Common myeloid progenitor, CD34-positive (primary cell): ENCODE results near the gene HORMAD2.
"Not testable (repeated sequence)": the region's sequence is repeated elsewhere in the genome, so short reads cannot be mapped to it uniquely, and the experiment has no call there.

ENCODE experiments used
- CTCF ChIA-PET: fragments of 350-600 bp; sonication (Branson Sonifier 250); formaldehyde crosslinking; loops from one replicate; lab custom pipeline; 2021; ENCODE audit warnings: antibody characterized with exemption; lab: Charles Lee
- POLR2A ChIA-PET: fragments of 350-600 bp; sonication (Branson Sonifier 250); formaldehyde crosslinking; loops from one replicate; lab custom pipeline; 2021; ENCODE audit warnings: antibody characterized with exemption; lab: Charles Lee
- DNase-seq, 3 donors: peaks; one replicate each; pipeline versions ENCODE4 v3.0.0 to v3.0.0-alpha.2; 2013
- H3K27ac ChIP-seq, 2 experiments: 1 replicate in 1 of 2; 2 replicates in 1 of 2; pipeline ENCODE4 v1.7.0; 2013; ENCODE audit warnings: inconsistent platforms in 2 of 2, low read length in 2 of 2, mild to moderate bottlenecking in 2 of 2, low read depth in 1 of 2, moderate library complexity in 1 of 2; ENCODE audit not compliant: severe bottlenecking in 2 of 2, insufficient read depth in 1 of 2, poor library complexity in 1 of 2
- H3K27me3 ChIP-seq, 5 experiments: replicated peaks in 2 of 5; 1 replicate in 3 of 5; 2 replicates in 2 of 5; pipeline versions ENCODE4 v1.6.1 to v1.7.0; 2013; ENCODE audit warnings: low read length in 4 of 5, mild to moderate bottlenecking in 2 of 5, moderate library complexity in 2 of 5, inconsistent platforms in 1 of 5; ENCODE audit not compliant: insufficient read depth in 5 of 5, control insufficient read depth in 4 of 5
- H3K36me3 ChIP-seq, 4 experiments: 1 replicate in 2 of 4; 2 replicates in 2 of 4; pipeline versions ENCODE4 v1.6.1 to v1.7.0; 2013; ENCODE audit warnings: low read length in 3 of 4, control low read depth in 1 of 4, mild to moderate bottlenecking in 1 of 4; ENCODE audit not compliant: control insufficient read depth in 4 of 4, insufficient read depth in 4 of 4
- H3K4me1 ChIP-seq, 4 experiments: 1 replicate in 3 of 4; 2 replicates in 1 of 4; pipeline versions ENCODE4 v1.6.1 to v1.7.1; 2013; ENCODE audit warnings: low read length in 3 of 4, mild to moderate bottlenecking in 3 of 4, control low read depth in 1 of 4, inconsistent platforms in 1 of 4, moderate library complexity in 1 of 4; ENCODE audit not compliant: control insufficient read depth in 4 of 4, insufficient read depth in 4 of 4; ENCODE audit errors: control extremely low read depth in 1 of 4
- H3K4me3 ChIP-seq, 7 experiments: 1 replicate in 4 of 7; 2 replicates in 3 of 7; pipeline versions ENCODE4 v1.5.1 to v1.7.0; 2013; ENCODE audit warnings: mild to moderate bottlenecking in 7 of 7, low read length in 6 of 7, moderate library complexity in 6 of 7, inconsistent platforms in 2 of 7, low read depth in 2 of 7, control low read depth in 1 of 7; ENCODE audit not compliant: insufficient read depth in 4 of 7, control insufficient read depth in 1 of 7; ENCODE audit errors: extremely low read depth in 1 of 7
- H3K9me3 ChIP-seq, 5 experiments: 1 replicate in 4 of 5; 2 replicates in 1 of 5; pipeline versions ENCODE4 v1.6.1 to v1.7.1; 2013; ENCODE audit warnings: low read length in 4 of 5, mild to moderate bottlenecking in 2 of 5, inconsistent platforms in 1 of 5, low read depth in 1 of 5, moderate library complexity in 1 of 5; ENCODE audit not compliant: control insufficient read depth in 4 of 5, insufficient read depth in 2 of 5; ENCODE audit errors: control extremely low read depth in 1 of 5
- WGBS: methylation state at CpG from one replicate; pipeline ENCODE4 v1.1.5; 2013; ENCODE audit not compliant: insufficient coverage; 5-methylcytosine and 5-hydroxymethylcytosine counted together

HORMAD2 gene

GRCh38 chr22:30054764-30055069 is 25.5 kb upstream of the HORMAD2 start:
- ChIA-PET POLR2A (no interaction called here), CTCF (interaction anchor here (0.7 to 1.2 kb wide), 3 partner anchors 10 to 51 kb away, joined by 3 read pairs; no protein-coding TSS in a partner anchor)
- H3K27ac ChIP-seq: no peak overlapping the region
- H3K36me3 ChIP-seq: no peaks in the 10 kb centered on the region
- no peak for DNase-seq
- H3K4me1 ChIP-seq: no peaks in the 10 kb centered on the region
- H3K4me3 ChIP-seq: no peak overlapping the region
- H3K27me3 ChIP-seq: peaks cover 0 to 2% (median 0%) of the 10 kb centered on the region in 5 experiments
- H3K9me3 ChIP-seq: peaks cover 0 to 9% (median 4%) of the 10 kb centered on the region in 5 experiments

GRCh38 chr22:30056015-30056414 is 24.2 kb upstream of the HORMAD2 start:
- ChIA-PET CTCF (interaction anchor here (1.2 kb wide), 1 partner anchor 33 kb away, joined by 6 read pairs; no protein-coding TSS in a partner anchor), POLR2A (no interaction called here)
- no peak overlapping the region for H3K27ac ChIP-seq

GRCh38 chr22:30057375-30057774 is 22.9 kb upstream of the HORMAD2 start:
- Histone ChIP-seq H3K4me1 (no peaks in the 10 kb centered on the region), H3K9me3 (peaks cover 0 to 9% (median 8%) of the 10 kb centered on the region in 5 experiments), H3K36me3 (no peaks in the 10 kb centered on the region), H3K27me3 (peaks cover 0 to 2% (median 0%) of the 10 kb centered on the region in 5 experiments), H3K27ac (no peak overlapping the region), H3K4me3 (no peak overlapping the region)
- no peak for DNase-seq
- ChIA-PET POLR2A (no interaction called here), CTCF (interaction anchor here (0.9 to 1.1 kb wide), 2 partner anchors 13 to 24 kb away, joined by 3 to 4 read pairs; no protein-coding TSS in a partner anchor)
- no CpG with 5 or more reads among the region's 1 CpG for WGBS

More at GRCh38 chr22:30056015-30056414, 24.2 kb upstream of the HORMAD2 start:
- Histone ChIP-seq H3K4me1 (no peaks in the 10 kb centered on the region), H3K9me3 (peaks cover 0 to 9% (median 4%) of the 10 kb centered on the region in 5 experiments), H3K36me3 (no peaks in the 10 kb centered on the region), H3K27me3 (peaks cover 0 to 2% (median 0%) of the 10 kb centered on the region in 5 experiments), H3K4me3 (no peak overlapping the region)
- 100% methylated on average over 1 of the region's 1 CpG for WGBS
- DNase-seq: no peak

GRCh38 chr22:30059346-30060020 is 20.8 kb upstream of the HORMAD2 start:
- H3K27ac ChIP-seq, DNase-seq, H3K27me3 ChIP-seq, H3K4me1 ChIP-seq, H3K4me3 ChIP-seq, H3K36me3 ChIP-seq, CTCF ChIA-PET, POLR2A ChIA-PET: not testable (repeated sequence)
- peaks cover 2 to 12% (median 8%) of the 10 kb centered on the region in 5 experiments for H3K9me3 ChIP-seq
- 96% methylated on average over 5 of the region's 22 CpGs for WGBS

GRCh38 chr22:30061094-30061493 is 19.2 kb upstream of the HORMAD2 start:
- H3K4me3 ChIP-seq, H3K27ac ChIP-seq, H3K27me3 ChIP-seq, H3K36me3 ChIP-seq, DNase-seq, H3K4me1 ChIP-seq: not testable (repeated sequence)
- ChIA-PET CTCF (interaction anchor here (0.7 kb wide), 1 partner anchor 19 kb away, joined by 3 read pairs; no protein-coding TSS in a partner anchor), POLR2A (interaction anchor here (0.6 kb wide), 1 partner anchor 242 kb away, joined by 6 read pairs; no protein-coding TSS in a partner anchor)
- H3K9me3 ChIP-seq: peaks cover 5 to 22% (median 11%) of the 10 kb centered on the region in 5 experiments
- WGBS: 93% methylated on average over 2 of the region's 6 CpGs

DNA sequence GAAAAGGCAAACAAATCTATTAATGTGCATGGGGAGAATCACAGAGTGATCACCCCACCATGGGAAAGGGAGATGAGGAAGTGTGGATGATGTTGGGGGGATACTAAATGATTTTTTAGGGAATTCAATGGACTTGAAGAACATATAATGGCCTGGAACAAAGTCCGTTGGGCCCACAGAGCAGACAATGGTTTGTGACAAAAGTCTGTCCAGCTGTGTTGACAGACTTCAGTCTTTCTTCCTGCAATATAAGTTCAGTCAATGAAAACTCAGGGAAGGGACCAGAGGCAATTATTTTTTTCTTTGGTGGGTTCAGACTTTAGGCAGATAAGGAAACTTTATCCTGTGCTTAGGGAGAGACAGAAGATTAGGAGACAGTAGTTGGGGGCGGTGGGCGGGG is 18.0 kb upstream of the HORMAD2 start:
- ChIA-PET CTCF (no interaction called here), POLR2A (no interaction called here)
- 87% methylated on average over 3 of the region's 3 CpGs for WGBS
- no peak overlapping the region for H3K4me3 ChIP-seq
- H3K27ac ChIP-seq: no peak overlapping the region
- no peaks in the 10 kb centered on the region for H3K36me3 ChIP-seq
- DNase-seq: no peak
- peaks cover 5 to 17% (median 7%) of the 10 kb centered on the region in 5 experiments for H3K9me3 ChIP-seq
- H3K4me1 ChIP-seq: no peaks in the 10 kb centered on the region
- H3K27me3 ChIP-seq: no peaks in the 10 kb centered on the region

DNA sequence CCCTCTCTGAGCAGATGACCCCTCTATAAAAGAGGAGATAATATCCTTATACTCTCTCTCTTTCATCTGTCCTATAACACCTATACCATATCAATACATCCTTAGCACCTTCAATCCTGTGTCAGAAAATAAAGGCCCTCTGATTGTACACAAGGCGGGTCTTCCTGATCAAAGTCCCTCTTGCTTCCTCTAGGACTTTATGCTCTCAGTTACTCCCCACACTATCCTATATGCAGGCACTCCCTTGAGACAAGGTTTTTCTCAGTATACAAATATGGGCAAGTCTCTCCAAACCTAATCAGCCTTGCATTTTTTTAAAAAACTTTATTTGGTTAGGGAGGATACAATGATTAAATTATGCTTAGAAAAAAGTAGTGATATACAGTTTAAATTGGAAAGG is 17.3 kb upstream of the HORMAD2 start:
- POLR2A ChIA-PET: no interaction called here
- Histone ChIP-seq H3K4me1 (no peaks in the 10 kb centered on the region), H3K36me3 (no peaks in the 10 kb centered on the region), H3K27ac (no peak overlapping the region), H3K4me3 (no peak overlapping the region), H3K27me3 (no peaks in the 10 kb centered on the region), H3K9me3 (peaks cover 3 to 14% (median 7%) of the 10 kb centered on the region in 5 experiments)
- CTCF ChIA-PET: no interaction called here
- 100% methylated on average over 1 of the region's 1 CpG for WGBS
- no peak for DNase-seq
